HG03066 (cell line): ENCODE results near the gene FYB2.

ENCODE experiments used
- ATAC-seq: cut with Tn5 transposase; IDR thresholded peaks from one replicate; pipeline ENCODE4 v1.9.1; 2021; ENCODE audit warnings: low read depth; ENCODE audit not compliant: unreplicated experiment

The FYB2 gene, protein sequence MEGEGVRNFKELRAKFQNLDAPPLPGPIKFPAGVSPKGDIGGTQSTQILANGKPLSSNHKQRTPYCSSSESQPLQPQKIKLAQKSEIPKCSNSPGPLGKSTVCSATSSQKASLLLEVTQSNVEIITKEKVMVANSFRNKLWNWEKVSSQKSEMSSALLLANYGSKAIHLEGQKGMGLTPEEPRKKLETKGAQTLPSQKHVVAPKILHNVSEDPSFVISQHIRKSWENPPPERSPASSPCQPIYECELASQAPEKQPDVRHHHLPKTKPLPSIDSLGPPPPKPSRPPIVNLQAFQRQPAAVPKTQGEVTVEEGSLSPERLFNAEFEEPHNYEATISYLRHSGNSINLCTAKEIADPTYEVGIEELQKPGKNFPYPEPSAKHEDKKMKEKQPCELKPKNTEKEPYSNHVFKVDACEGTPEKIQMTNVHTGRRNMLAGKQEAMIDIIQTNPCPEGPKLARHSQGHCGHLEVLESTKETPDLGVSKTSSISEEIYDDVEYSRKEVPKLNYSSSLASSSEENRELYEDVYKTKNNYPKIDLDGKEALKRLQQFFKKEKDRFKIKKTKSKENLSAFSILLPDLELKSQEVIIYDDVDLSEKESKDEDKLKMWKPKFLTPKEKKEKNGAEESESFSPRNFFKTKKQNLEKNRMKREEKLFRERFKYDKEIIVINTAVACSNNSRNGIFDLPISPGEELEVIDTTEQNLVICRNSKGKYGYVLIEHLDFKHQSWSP

DNA sequence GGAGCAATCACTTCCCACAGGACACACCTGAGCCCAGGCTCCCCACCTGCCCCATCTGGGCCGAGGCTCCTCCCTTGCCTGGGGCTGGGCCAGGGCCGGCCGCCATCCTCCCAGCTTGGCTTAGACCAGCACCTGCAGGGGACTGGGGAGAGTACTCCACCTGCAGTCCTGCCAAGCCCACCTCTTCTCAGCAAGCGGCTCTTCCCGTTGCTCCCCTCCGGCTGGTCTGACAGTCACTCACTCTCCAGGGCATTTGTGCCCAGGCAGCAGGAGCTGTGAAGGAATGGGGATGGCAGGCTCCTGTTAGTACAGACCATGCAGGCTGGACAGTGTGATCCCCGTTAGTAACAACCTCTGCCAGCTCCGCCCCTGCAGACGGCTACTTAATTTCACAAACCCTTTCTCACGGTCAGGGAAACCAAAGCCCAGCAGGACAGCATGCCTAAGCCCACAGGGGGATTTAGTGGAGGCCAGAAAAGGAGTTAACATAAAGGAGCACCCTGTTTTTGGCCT, at the start of gene FYB2:
Gene FYB2 (minus strand): TSS at position 18 of the 513 bp plus-strand sequence. CDS start 114 bp downstream, outside the sequence.
- no peak for ATAC-seq

GRCh38 chr1:56868761-56869160, 49.6 kb upstream of the FYB2 start:
- no peak for ATAC-seq

- ATAC-seq, result no peak
Measured at GRCh38 chr1:56867491-56867890, 48.3 kb upstream of the FYB2 start.

GRCh38 chr1:56866656-56867055, 47.5 kb upstream of the FYB2 start:
- ATAC-seq, result no peak

DNA sequence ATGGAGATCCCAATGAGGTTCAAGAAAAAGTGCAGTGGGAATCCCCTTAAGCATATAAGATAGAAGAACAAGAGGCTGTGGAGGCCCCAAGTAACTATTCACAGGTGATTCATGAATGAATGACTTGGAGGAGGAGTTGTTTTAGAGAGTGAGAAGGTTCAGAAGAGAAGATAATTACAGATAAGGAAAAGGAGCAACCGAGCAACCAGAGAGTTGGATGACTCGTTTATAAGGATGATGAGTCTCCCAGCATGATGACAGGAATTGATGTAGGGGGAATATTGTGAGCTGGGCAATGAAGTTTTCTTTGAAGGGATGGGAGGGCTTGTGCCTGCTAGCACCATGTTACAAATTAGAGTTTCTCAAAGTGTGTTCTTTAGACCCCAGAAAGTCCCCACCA, 45.2 kb upstream of the FYB2 start:
- no peak for ATAC-seq

GRCh38 chr1:56863265-56863992, 44.2 kb upstream of the FYB2 start:
- ATAC-seq, result no peak

DNA sequence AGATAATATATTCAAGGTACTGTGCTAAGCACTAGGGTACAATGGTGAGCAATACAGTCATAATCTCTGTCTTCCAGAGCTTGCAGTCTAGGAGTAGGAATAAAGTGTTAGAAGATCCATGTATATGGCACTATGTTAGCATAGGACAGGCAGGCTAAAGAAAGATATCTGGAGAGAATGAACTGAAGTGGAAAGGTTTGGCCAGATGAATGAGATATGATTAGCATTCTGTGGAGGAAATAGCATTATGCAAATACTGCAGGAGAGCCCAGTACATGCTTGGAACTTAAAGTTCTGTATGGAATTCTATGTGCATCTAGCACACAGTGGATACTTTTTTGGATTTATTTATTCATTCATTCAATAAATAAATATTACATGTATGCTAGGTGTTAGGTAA, 40.1 kb upstream of the FYB2 start:
- no peak for ATAC-seq

GRCh38 chr1:56856186-56856585, 37.0 kb upstream of the FYB2 start:
- no peak for ATAC-seq

DNA sequence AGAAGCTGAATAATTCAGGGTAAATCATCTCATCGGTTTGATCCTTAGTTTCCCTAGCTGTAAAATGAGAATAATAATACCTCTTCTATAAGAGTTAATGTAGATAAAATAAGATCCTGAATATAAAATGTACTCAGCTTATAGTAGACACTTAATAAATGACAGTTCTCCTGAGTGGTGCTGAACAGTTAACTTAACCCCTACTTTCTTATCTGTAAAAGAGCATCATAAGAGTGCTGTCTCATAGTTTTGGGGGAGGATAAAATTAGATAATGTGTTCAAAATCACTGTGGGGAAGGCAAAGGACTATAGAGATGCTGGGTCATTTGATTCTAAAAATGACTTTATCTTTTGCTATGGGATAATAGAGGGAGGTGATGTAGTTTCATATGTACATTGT, 36.0 kb upstream of the FYB2 start:
- ATAC-seq, result no peak

GRCh38 chr1:56854521-56855099, 35.4 kb upstream of the FYB2 start, which contains the start of gene C8A:
C8A (plus strand) TSS chr1:56854797; CDS start chr1:56854902, 105 bp downstream.
- no peak for ATAC-seq

DNA sequence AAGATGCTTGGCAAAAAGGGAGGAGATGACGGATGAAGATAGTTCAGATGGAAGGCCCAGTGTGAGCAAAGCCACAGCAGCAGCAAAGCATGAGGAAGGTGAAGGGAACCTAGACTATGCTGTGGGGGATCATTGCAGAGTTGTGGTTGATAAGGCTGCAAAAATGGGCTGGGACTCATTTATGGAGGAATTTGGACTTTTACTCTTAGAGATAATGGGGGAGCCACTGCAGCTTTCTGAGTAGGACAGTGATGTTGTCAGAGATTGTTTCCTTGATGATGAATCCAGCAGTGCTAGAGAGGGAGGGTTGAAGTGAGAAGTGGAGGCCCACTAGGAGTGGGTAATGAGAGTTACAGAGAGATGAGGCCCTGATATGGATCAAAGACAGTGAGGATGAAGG, 33.3 kb upstream of the FYB2 start:
- ATAC-seq, result no peak

- no peak for ATAC-seq
Measured at GRCh38 chr1:56850922-56851321, 31.7 kb upstream of the FYB2 start.

- ATAC-seq, result no peak
Measured at GRCh38 chr1:56850411-56850810, 31.2 kb upstream of the FYB2 start.

- no peak for ATAC-seq
Measured at GRCh38 chr1:56849750-56850149, 30.5 kb upstream of the FYB2 start.

DNA sequence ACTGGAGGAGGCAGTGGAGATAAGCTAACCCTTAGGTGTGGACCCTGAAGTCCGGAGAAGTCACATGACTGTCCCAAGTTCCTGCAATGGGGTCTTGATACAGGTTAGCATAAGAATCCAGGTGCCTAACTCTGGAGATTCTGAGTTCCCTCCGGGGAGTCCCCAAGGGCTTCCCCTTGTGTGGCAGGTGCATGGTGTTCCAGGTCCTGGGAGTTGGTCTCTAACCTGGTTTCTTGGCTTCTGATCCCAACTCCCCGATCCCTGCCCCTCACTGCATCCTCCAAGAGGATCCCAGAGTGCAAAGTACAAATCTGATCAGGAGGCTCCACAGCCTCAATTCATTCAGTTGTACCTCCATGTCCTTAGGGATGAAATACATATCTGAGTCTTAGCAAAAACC, 26.1 kb upstream of the FYB2 start:
- no peak for ATAC-seq

DNA sequence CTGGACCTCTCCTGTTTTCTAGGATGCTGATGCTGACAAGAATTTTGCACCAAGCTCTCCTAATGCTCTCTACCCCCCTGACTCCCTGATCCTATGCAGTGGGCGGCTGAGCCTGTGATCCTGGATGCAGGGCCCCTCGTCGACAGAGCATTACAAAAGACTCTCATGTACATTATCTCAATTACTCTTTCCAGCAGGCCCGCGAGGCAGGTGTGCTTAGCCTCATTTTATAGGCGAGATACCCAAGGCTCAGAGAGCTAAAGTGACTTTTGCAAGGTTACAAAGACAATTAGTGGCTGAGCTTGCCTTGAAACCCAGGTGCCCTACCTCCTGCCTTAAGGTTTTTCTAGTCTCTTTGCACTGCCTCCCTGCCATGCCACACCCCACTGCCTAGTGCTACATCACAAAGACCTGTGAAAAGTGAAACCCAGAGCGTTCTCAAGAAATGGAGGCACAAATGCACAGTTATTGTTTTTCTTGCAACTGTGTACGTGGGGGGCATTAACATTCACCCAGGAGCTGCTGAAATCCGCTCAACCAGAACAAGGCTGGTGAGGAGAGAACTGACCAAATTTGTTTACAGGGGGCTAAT, 25.4 kb upstream of the FYB2 start:
- ATAC-seq, result no peak

DNA sequence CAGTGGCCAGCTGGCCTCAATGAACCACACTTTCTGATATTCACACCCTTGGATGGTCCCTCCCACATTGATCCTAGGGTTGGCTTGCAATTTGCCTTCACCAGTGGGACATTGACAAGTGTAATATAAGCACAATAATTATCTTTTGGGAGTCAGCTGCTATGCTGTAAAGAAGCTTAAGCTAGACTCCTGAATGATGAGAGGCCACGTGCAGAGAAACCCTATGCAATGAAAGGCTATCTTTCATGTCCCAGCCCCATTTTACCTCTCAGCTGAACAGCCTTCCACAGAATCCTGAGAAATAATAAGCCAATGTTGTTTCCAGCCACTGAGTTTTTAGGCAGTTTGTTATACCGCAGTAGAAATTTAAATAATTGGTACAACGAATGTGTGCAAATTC, 24.3 kb upstream of the FYB2 start:
- no peak for ATAC-seq

- ATAC-seq, result no peak
Measured at GRCh38 chr1:56838759-56839158, 19.6 kb upstream of the FYB2 start.

DNA sequence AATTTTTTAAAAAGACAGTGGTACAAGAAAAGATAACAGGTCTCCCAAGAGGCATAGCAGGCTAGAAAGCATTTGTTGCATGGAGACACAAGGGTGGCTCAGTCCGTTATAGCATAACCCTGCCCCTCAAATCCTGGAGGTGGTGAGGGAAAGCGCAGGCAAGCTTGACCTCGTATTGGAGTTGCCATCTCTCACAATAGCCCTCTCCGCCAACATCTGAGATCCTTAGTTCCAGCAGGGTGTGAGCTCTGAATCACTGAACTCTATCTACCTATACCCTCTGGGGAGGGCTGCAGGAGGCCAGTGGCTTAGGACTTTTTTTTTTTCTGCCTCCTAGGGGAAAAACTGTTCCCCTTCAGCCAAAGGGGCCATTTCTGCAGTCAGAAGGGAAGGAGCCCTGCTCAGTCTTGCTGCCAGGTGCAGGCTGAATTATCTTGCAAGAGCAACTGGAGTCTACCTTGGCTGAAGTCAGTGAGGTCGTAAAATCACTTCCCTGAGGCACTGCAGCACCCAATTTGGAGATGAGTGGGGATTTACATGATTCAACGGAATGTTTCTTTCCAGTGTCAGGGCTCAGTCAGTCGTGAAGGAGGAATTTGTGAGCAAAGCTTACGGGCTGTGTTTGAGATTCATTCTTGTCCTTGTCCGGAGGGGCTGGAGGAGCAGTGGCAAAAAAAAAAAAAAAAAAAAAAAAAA, 18.2 kb upstream of the FYB2 start:
- no peak for ATAC-seq

DNA sequence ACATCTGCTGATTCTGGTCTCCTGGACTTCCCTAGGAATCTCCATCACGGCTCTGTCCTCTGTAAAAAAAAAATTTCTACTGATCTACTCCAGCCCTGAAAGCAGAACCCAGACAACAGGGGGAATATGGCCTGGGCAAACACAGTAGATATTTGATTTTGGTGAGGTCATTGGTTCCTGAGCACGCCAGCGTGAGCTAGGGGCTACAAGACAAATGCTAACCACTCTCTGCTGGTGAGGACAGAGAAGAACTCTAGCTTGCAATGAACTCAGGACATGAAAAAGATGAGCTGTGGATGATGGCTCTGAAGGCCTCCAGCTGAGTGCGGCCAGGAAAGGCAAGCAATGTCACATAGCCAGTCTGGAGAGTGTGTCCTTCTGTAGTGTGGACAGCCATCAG, 17.2 kb upstream of the FYB2 start:
- ATAC-seq, result no peak
